Pancreas (tissue), 10 donors: Measurements from ENCODE around the gene HIVEP2. TPM values are rescaled to one million over a fixed set of nuclear protein-coding genes. Genes with fewer than 3 reads are reported as not detected.

Source experiments
- ATAC-seq, 4 donors: fragments of 200-7000 bp; cut with Tn5 transposase; one replicate each; pipeline versions ENCODE4 v1.8.0 to v1.9.1; 2020; ENCODE audit warnings: mild to moderate bottlenecking in 4 of 4, moderate library complexity in 4 of 4
- DNase-seq, 6 donors: peaks; one replicate each; pipeline ENCODE4 v3.0.0-alpha.2; 2020
- FAIRE-seq: peaks from 2 replicates; lab custom pipeline; 2012; peaks lifted over from hg19 to GRCh38; lab: Jason Lieb, UNC
- H3K27ac ChIP-seq, 4 donors: fragments of 200-600 bp; sonication (generic); 1 replicate in 3 of 4; 2 replicates in 1 of 4; pipeline versions ENCODE4 v1.5.0 to v1.8.0; 2020
- H3K27me3 ChIP-seq, 4 donors: fragments of 200-600 bp; one replicate each; pipeline ENCODE4 v1.8.0; 2021
- H3K36me3 ChIP-seq, 3 donors: fragments of 200-600 bp; sonication (generic) in 1 of 3; one replicate each; pipeline versions ENCODE4 v1.5.0 to v1.8.0; 2020 to 2021
- H3K4me1 ChIP-seq, 3 donors: fragments of 200-600 bp; one replicate each; pipeline ENCODE4 v1.8.0; 2021
- H3K4me3 ChIP-seq, 4 donors: fragments of 200-600 bp; sonication (generic) in 2 of 4; one replicate each; pipeline versions ENCODE4 v1.5.0 to v1.8.0; 2020 to 2021
- H3K9me3 ChIP-seq, 4 donors: fragments of 200-600 bp; one replicate each; pipeline ENCODE4 v1.8.0; 2021
- CTCF ChIP-seq, 4 donors: fragments of 200-600 bp; sonication (generic) in 3 of 4; IDR thresholded peaks; one replicate each; pipeline versions ENCODE4 v1.5.0 to v1.8.0; 2021; ENCODE audit warnings: antibody characterized with exemption in 4 of 4
- WGBS, 2 donors: extraction: QIAGEN DNeasy Blood & Tissue Kit; methylation state at CpG; one replicate each; pipeline ENCODE4 v1.1.7; 2013; 5-methylcytosine and 5-hydroxymethylcytosine counted together
- intact Hi-C, 3 donors: fragments of 100-400 bp; cut with DNase I; formaldehyde crosslinking; loops; one replicate each; pipeline versions ENCODE4 v1.11.1 to v1.14.2; 2022
- polyA plus RNA-seq, 2 donors: library from polyadenylated mRNA; stranded (reverse); fragments of 200-250 nt; gene quantifications; one replicate each; pipeline ENCODE4 v1.2.3, GENCODE V29; 2013
- total RNA-seq, 6 donors: library from RNA; stranded (reverse); fragmentation: NEBNext Ultra II Directional in 4 of 6; extraction: Animal tissue kit (Norgen Biotek cat#: 25700) in 4 of 6; gene quantifications; one replicate each; pipeline versions ENCODE4 v1.2.1 to v1.2.4, GENCODE V29; 2021 to 2023
- donor health status: healthy with polysubstance abuse.
- donor health status: DM: no; HTN: no; CAD: no; lungs with moderate emphysema.
- donor health status: DM: no; HTN: no; CAD: no.
- donor health status: control.
- donor health status: control.
- donor health status: Bipolar disorder and iron deficiency.
- donor health status: DM: yes; HTN: yes; CAD: no.
- donor health status: DM: no; HTN: no; CAD: no.
- donor health status: DM: no; HTN: no; CAD: no.
- donor health status: DM: yes; HTN: yes; CAD: no.

The HIVEP2 gene
- total and polyA plus RNA-seq, 8 donors, result 3.8 to 14.0 (median 8.6) TPM

- 87 to 88% methylated on average over 6 of the region's 6 CpGs for whole genome bisulfite sequencing, 2 donors
- Histone ChIP-seq H3K27me3 (no peaks in the 10 kb centered on the region), H3K9me3 (no peaks in the 10 kb centered on the region), H3K4me1 (no peaks in the 10 kb centered on the region), H3K4me3 (no peak overlapping the region), H3K27ac (no peak overlapping the region), H3K36me3 (no peaks in the 10 kb centered on the region)
- TF ChIP-seq CTCF (IDR thresholded peaks at IDR 0.05), result no peak
- ATAC-seq, result no peak
- no peak for DNase-seq
- no peak for FAIRE-seq
- intact Hi-C loops, result no loop called here
These were observed 218.4 kb downstream of the HIVEP2 start for GRCh38 chr6:142726616-142727015.

- no peak for DNase-seq
- WGBS, 2 donors, result 81 to 85% methylated on average over 5 of the region's 5 CpGs
- Histone ChIP-seq H3K27ac (no peak overlapping the region), H3K4me1 (no peaks in the 10 kb centered on the region), H3K27me3 (no peaks in the 10 kb centered on the region), H3K9me3 (no peaks in the 10 kb centered on the region), H3K4me3 (no peak overlapping the region), H3K36me3 (no peaks in the 10 kb centered on the region)
- no peak for TF ChIP-seq CTCF (IDR thresholded peaks at IDR 0.05)
- intact Hi-C loops, result no loop called here
- FAIRE-seq, result no peak
- ATAC-seq, result no peak
These were observed 219.8 kb downstream of the HIVEP2 start for GRCh38 chr6:142725024-142725770.

GRCh38 chr6:142722841-142723240 is 222.1 kb downstream of the HIVEP2 start:
- ATAC-seq, result no peak
- intact Hi-C loops, result no loop called here
- no peak for FAIRE-seq
- no peaks in the 10 kb centered on the region for H3K36me3 ChIP-seq
- no peaks in the 10 kb centered on the region for H3K4me1 ChIP-seq
- WGBS, 2 donors, result 72 to 85% methylated on average over 3 of the region's 3 CpGs
- no peaks in the 10 kb centered on the region for H3K27me3 ChIP-seq
- no peak overlapping the region for H3K4me3 ChIP-seq
- H3K27ac ChIP-seq, result no peak overlapping the region
- no peaks in the 10 kb centered on the region for H3K9me3 ChIP-seq
- no peak for DNase-seq
- no peak for TF ChIP-seq CTCF (IDR thresholded peaks at IDR 0.05)

GRCh38 chr6:142722012-142722411 is 223.0 kb downstream of the HIVEP2 start:
- TF ChIP-seq CTCF (IDR thresholded peaks at IDR 0.05), result no peak
- Histone ChIP-seq H3K4me1 (no peaks in the 10 kb centered on the region), H3K9me3 (no peaks in the 10 kb centered on the region), H3K36me3 (no peaks in the 10 kb centered on the region), H3K27me3 (no peaks in the 10 kb centered on the region), H3K27ac (no peak overlapping the region), H3K4me3 (no peak overlapping the region)
- DNase-seq (no peak), FAIRE-seq (no peak), ATAC-seq (no peak)
- intact Hi-C loops, result no loop called here
- WGBS, 2 donors, result 80 to 90% methylated on average over 3 of the region's 3 CpGs

GRCh38 chr6:142721215-142721920 is 223.6 kb downstream of the HIVEP2 start:
- H3K27ac ChIP-seq, result no peak overlapping the region
- 83 to 88% methylated on average over 5 of the region's 5 CpGs for WGBS, 2 donors
- FAIRE-seq (no peak), DNase-seq (no peak), ATAC-seq (no peak)
- no peak overlapping the region for H3K4me3 ChIP-seq
- no peak for TF ChIP-seq CTCF (IDR thresholded peaks at IDR 0.05)
- no peaks in the 10 kb centered on the region for H3K27me3 ChIP-seq
- no peaks in the 10 kb centered on the region for H3K36me3 ChIP-seq
- intact Hi-C loops, result no loop called here
- H3K4me1 ChIP-seq, result no peaks in the 10 kb centered on the region
- H3K9me3 ChIP-seq, result no peaks in the 10 kb centered on the region
